ENCODE data around the gene COMMD3.

The COMMD3 gene

DNA sequence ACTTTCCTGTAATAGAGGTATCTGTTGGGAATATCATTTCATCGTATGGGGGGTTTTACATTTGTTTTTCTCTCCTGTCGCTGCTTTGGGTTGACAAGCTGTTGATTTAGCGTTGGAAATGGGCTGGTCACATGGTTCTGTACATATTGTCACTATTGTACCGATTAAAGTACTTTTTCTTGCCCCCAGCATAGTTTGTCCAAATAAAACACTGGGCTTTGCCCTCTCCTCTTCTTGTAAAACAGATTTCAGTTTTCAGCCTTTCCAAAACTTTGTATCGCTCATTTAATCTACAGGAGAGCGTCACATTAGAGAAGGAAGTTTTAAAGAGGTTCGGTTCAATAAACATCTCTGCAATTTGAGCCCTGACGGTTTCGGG is 8.7 kb downstream of the COMMD3 start:
- DNase-seq (ENCODE audit: extremely low read depth, low read depth): no peak
- TF ChIP-seq, protein P1, sequence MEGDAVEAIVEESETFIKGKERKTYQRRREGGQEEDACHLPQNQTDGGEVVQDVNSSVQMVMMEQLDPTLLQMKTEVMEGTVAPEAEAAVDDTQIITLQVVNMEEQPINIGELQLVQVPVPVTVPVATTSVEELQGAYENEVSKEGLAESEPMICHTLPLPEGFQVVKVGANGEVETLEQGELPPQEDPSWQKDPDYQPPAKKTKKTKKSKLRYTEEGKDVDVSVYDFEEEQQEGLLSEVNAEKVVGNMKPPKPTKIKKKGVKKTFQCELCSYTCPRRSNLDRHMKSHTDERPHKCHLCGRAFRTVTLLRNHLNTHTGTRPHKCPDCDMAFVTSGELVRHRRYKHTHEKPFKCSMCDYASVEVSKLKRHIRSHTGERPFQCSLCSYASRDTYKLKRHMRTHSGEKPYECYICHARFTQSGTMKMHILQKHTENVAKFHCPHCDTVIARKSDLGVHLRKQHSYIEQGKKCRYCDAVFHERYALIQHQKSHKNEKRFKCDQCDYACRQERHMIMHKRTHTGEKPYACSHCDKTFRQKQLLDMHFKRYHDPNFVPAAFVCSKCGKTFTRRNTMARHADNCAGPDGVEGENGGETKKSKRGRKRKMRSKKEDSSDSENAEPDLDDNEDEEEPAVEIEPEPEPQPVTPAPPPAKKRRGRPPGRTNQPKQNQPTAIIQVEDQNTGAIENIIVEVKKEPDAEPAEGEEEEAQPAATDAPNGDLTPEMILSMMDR (IDR thresholded peaks at IDR 0.05; ENCODE audit: low read depth, low read length): no peak

DNA sequence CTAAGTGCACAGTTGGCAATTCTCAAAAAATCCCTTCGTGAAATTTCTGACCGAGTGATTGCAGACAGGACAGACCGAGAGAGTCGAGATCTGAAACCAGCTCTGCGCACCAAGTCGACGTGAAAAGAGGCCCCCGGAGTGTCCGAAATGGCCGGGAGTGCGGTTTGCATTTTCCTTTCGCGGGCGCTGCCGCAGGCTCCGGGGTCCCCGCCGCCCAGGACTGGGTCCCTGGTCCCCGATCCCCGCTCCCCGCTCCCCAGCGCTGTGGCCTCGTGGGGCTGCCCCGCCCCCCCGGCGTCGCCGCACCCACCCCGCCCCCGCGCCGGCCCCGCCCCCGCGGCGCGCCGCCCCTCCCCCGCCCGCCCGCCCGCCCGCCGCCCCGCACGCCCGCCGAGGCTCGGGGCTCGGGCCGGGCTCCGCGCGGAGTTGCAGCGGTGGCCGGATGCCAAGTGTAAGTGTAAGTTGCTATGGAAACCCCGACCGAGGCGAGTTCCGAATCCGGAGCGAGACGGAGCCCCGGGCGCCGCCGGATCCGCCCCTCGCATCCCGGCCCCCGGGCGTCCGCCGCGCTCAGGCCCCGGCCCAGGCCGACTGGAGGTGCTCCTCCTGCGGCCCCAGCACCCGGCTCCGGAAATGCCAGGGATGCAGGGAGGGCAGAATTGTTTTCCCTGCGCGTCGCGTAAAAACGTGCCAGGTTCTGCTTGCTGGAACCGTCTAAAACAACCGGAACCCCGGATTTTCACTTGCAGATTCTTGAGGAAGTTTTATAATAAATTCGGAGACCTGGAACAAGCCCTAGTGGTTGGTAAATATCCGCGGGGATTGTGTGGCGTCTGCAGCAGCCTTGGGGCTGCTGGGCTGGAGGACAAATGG is 9.3 kb downstream of the COMMD3 start:
- TF ChIP-seq, protein P1 (IDR thresholded peaks at IDR 0.05; ENCODE audit: low read depth, low read length): no peak
- DNase-seq (ENCODE audit: extremely low read depth, low read depth): no peak

DNA sequence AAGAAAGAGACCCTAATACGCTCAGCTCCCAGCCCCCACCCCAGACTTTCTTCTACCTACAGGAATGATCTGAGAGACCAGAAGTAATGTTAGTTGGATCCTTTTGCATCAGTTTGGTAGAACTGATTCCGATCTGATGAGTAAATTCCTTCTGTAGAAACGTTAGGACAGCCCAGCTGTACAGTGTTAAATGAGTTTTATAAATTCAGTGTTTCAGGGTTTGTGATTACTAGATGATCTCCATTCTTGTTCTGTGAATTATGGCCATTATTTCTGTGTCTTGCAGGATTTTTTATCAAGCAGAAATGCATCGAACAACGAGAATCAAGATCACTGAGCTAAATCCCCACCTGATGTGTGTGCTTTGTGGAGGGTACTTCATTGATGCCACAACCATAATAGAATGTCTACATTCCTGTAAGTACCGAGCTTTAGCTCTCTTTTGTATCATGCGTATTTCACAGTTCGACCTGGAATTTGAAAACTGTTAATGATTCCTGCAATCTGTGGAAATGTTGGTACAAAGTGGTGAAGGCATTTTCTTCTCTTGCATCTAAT is 10.0 kb downstream of the COMMD3 start:
- TF ChIP-seq, protein P1 (IDR thresholded peaks at IDR 0.05; ENCODE audit: low read depth, low read length): no peak

DNA sequence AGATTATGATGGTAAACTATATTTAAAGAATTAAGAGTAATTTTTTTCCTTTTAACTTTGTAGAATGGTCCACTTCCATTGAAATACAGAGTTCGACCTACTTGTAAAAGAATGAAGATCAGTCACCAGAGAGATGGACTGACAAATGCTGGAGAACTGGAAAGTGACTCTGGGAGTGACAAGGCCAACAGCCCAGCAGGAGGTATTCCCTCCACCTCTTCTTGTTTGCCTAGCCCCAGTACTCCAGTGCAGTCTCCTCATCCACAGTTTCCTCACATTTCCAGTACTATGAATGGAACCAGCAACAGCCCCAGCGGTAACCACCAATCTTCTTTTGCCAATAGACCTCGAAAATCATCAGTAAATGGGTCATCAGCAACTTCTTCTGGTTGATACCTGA is 13.0 kb downstream of the COMMD3 start:
- TF ChIP-seq, protein P1 (IDR thresholded peaks at IDR 0.05; ENCODE audit: low read depth, low read length): no peak
- no peak for DNase-seq (ENCODE audit: extremely low read depth, low read depth)

More for the DNA sequence above, 10.0 kb downstream of the COMMD3 start:
- no peak for DNase-seq (ENCODE audit: extremely low read depth, low read depth)

DNA sequence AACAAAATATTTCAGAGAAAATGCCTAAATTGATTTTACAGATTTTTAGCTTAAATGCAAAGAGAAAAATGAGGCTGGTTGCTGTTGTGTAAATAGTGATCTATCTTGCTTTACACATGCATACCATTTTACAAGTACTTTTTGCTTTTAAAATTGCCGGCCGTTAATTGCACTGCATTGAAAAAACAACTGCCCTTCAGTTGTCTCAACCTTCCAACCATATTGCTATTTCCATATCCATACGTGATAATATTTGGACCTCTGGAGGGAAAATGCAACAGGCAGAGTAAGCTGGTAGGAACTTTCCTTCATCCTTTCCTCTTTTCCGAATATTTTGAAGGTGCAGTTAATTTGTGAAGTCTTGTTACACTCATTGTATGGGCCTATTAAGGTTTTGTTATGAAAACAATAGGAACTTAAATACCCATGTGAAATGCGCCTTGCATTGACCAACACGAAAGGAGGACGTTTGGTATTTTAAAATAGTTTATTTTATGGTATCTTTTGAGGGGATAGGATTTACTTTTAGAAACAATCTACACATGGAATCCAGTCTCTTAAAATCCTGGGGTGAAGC is 16.0 kb downstream of the COMMD3 start:
- DNase-seq (ENCODE audit: extremely low read depth, low read depth): no peak
- TF ChIP-seq, protein P1 (IDR thresholded peaks at IDR 0.05; ENCODE audit: low read depth, low read length): no peak

DNA sequence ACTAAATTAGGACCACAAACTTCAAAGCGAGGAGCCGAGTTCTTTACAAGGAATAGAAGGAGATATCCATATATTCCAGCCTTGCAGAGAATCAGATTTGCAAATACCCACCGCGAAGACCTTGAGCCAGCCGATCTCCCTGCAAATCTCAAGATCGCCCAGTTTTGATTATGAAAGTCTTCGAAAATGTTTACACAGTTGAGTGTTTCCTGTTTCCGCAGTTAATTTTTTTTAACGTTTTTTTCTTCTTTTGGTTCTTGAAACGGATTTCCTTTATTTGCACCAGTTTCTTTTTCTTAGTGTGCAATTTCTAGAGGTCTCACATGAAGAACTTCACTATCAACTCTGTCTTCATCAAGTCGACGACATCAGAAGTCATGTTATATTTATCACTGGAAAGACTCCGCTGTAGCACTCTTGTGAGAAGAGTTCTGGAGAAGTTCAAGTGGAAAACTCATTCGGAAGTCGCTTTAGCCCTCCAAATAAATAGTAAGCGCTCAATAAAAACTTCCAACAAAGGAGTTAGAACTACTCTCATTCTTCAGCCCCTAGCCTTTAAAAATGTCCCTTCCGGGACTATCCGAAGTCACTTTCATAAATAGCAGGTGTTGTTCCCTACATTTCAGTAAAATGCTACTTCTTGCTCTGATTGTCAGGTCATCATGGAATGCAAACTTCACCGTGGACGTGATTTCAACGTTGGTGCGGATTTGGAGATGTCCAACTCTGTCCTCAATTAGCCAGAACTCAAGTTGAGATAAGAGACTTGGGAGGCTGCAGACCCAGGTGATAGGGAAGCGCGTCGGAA is 17.2 kb downstream of the COMMD3 start:
- DNase-seq (ENCODE audit: extremely low read depth, low read depth): no peak
- TF ChIP-seq, protein P1 (IDR thresholded peaks at IDR 0.05; ENCODE audit: low read depth, low read length): no peak

Measured in AG09319 (cell line).